Measurements from ENCODE around the gene NEK9. TPM values are rescaled to one million over a fixed set of nuclear protein-coding genes. Genes with fewer than 3 reads are reported as not detected.

The NEK9 gene
- total and polyA plus RNA-seq, 4 donors, result 13.4 to 46.0 (median 29.8) TPM

DNA sequence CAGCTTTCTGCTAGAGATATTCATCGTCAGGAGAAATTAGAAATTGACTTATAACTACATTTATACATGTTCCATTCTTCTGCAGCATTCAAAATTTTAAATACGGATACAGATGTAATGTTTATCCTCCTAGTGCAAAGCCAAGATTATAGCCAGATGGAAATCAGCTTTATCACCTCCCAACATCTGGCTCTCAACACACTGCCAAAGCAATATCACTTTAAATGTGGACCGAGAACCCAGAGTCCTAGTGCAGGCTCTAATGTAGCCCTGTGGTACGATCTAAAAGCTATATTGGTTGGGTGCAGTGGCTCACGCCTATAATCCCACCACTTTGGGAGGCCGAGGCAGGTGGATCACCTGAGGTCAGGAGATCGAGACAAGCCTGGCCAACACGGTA, 82.1 kb downstream of the NEK9 start:
- Histone ChIP-seq H3K4me1 (ENCODE audit: control insufficient read depth in 4 of 4, insufficient read depth in 4 of 4, low read length in 3 of 4) (peaks cover 10 to 25% (median 13%) of the 10 kb centered on the region in 4 donors), H3K9me3 (ENCODE audit: control insufficient read depth in 4 of 4, low read length in 3 of 4) (no peaks in the 10 kb centered on the region), H3K4me3 (ENCODE audit: low read depth in 1 of 3, low read length in 3 of 3) (no peak overlapping the region), H3K27ac (ENCODE audit: low read depth in 1 of 2, low read length in 2 of 2) (no peak overlapping the region), H3K27me3 (ENCODE audit: control insufficient read depth in 4 of 4, insufficient read depth in 4 of 4, low read length in 3 of 4) (no peaks in the 10 kb centered on the region), H3K9ac (ENCODE audit: low read depth in 1 of 2, low read length in 2 of 2) (no peak overlapping the region), H3K36me3 (ENCODE audit: control insufficient read depth in 4 of 4, insufficient read depth in 3 of 4, low read depth in 1 of 4, low read length in 3 of 4) (no peaks in the 10 kb centered on the region)
- 87% methylated on average over 8 of the region's 8 CpGs for WGBS
- no peak for DNase-seq (ENCODE audit: low spot score)
- TF ChIP-seq EGR1 (IDR thresholded peaks at IDR 0.05; ENCODE audit: low read depth in 2 of 2) (no peak), CTCF (IDR thresholded peaks at IDR 0.05; ENCODE audit: low read depth, low read length, missing input control) (no peak), ATF3 (IDR thresholded peaks at IDR 0.05) (no peak), GABPA (IDR thresholded peaks at IDR 0.05 in 1 of 2, conservative IDR thresholded peaks at IDR 0.05 in 1 of 2) (no peak), RAD21 (IDR thresholded peaks at IDR 0.05) (no peak), HNF4A (conservative IDR thresholded peaks at IDR 0.05) (no peak), NR2F2 (IDR thresholded peaks at IDR 0.05) (no peak), RXRA (IDR thresholded peaks at IDR 0.05) (no peak), FOXA2 (IDR thresholded peaks at IDR 0.05) (no peak), FOXA1 (IDR thresholded peaks at IDR 0.05) (no peak), JUND (IDR thresholded peaks at IDR 0.05) (no peak)
- TF ChIP-seq, protein P1, sequence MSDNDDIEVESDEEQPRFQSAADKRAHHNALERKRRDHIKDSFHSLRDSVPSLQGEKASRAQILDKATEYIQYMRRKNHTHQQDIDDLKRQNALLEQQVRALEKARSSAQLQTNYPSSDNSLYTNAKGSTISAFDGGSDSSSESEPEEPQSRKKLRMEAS (IDR thresholded peaks at IDR 0.05), result no peak
- TF ChIP-seq, protein P2, sequence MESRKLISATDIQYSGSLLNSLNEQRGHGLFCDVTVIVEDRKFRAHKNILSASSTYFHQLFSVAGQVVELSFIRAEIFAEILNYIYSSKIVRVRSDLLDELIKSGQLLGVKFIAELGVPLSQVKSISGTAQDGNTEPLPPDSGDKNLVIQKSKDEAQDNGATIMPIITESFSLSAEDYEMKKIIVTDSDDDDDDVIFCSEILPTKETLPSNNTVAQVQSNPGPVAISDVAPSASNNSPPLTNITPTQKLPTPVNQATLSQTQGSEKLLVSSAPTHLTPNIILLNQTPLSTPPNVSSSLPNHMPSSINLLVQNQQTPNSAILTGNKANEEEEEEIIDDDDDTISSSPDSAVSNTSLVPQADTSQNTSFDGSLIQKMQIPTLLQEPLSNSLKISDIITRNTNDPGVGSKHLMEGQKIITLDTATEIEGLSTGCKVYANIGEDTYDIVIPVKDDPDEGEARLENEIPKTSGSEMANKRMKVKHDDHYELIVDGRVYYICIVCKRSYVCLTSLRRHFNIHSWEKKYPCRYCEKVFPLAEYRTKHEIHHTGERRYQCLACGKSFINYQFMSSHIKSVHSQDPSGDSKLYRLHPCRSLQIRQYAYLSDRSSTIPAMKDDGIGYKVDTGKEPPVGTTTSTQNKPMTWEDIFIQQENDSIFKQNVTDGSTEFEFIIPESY (IDR thresholded peaks at IDR 0.05), result no peak
- TF ChIP-seq, protein P3, sequence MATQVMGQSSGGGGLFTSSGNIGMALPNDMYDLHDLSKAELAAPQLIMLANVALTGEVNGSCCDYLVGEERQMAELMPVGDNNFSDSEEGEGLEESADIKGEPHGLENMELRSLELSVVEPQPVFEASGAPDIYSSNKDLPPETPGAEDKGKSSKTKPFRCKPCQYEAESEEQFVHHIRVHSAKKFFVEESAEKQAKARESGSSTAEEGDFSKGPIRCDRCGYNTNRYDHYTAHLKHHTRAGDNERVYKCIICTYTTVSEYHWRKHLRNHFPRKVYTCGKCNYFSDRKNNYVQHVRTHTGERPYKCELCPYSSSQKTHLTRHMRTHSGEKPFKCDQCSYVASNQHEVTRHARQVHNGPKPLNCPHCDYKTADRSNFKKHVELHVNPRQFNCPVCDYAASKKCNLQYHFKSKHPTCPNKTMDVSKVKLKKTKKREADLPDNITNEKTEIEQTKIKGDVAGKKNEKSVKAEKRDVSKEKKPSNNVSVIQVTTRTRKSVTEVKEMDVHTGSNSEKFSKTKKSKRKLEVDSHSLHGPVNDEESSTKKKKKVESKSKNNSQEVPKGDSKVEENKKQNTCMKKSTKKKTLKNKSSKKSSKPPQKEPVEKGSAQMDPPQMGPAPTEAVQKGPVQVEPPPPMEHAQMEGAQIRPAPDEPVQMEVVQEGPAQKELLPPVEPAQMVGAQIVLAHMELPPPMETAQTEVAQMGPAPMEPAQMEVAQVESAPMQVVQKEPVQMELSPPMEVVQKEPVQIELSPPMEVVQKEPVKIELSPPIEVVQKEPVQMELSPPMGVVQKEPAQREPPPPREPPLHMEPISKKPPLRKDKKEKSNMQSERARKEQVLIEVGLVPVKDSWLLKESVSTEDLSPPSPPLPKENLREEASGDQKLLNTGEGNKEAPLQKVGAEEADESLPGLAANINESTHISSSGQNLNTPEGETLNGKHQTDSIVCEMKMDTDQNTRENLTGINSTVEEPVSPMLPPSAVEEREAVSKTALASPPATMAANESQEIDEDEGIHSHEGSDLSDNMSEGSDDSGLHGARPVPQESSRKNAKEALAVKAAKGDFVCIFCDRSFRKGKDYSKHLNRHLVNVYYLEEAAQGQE (IDR thresholded peaks at IDR 0.05), result no peak

GRCh38 chr14:75044322-75044721, 82.5 kb downstream of the NEK9 start:
- Histone ChIP-seq H3K27me3 (ENCODE audit: control insufficient read depth in 4 of 4, insufficient read depth in 4 of 4, low read length in 3 of 4) (no peaks in the 10 kb centered on the region), H3K4me3 (ENCODE audit: low read depth in 1 of 3, low read length in 3 of 3) (no peak overlapping the region)

More at GRCh38 chr14:75044322-75044721, 82.5 kb downstream of the NEK9 start:
- Histone ChIP-seq H3K27ac (ENCODE audit: low read depth in 1 of 2, low read length in 2 of 2) (no peak overlapping the region), H3K36me3 (ENCODE audit: control insufficient read depth in 4 of 4, insufficient read depth in 3 of 4, low read depth in 1 of 4, low read length in 3 of 4) (no peaks in the 10 kb centered on the region), H3K9ac (ENCODE audit: low read depth in 1 of 2, low read length in 2 of 2) (no peak overlapping the region), H3K9me3 (ENCODE audit: control insufficient read depth in 4 of 4, low read length in 3 of 4) (no peaks in the 10 kb centered on the region), H3K4me1 (ENCODE audit: control insufficient read depth in 4 of 4, insufficient read depth in 4 of 4, low read length in 3 of 4) (peaks cover 10 to 25% (median 13%) of the 10 kb centered on the region in 4 donors)
- DNase-seq (ENCODE audit: low spot score), result no peak
- no peak for TF ChIP-seq EGR1 (IDR thresholded peaks at IDR 0.05; ENCODE audit: low read depth in 2 of 2)
- no peak for TF ChIP-seq RXRA (IDR thresholded peaks at IDR 0.05)
- no peak for TF ChIP-seq YY1 (IDR thresholded peaks at IDR 0.05)
- TF ChIP-seq TAF1 (conservative IDR thresholded peaks at IDR 0.05), result no peak
- TF ChIP-seq, protein P2 (IDR thresholded peaks at IDR 0.05), result no peak
- TF ChIP-seq, protein P1 (IDR thresholded peaks at IDR 0.05), result no peak
- TF ChIP-seq NR2F2 (IDR thresholded peaks at IDR 0.05), result no peak
- TF ChIP-seq, protein P3 (IDR thresholded peaks at IDR 0.05), result no peak
- no peak for TF ChIP-seq ATF3 (IDR thresholded peaks at IDR 0.05)
- WGBS, result 48% methylated on average over 2 of the region's 2 CpGs
